PC-3 (cell line): Measurements from ENCODE around the gene METTL1.

Source experiments
- CTCF ChIP-seq: fragments of 300-600 bp; sonication (generic); conservative IDR thresholded peaks from 2 replicates; pipeline ENCODE4 v1.5.1; 2017; ENCODE audit warnings: antibody characterized with exemption, low read depth, mild to moderate bottlenecking, low read length
- EZH2 ChIP-seq: fragments of 300-600 bp; sonication (generic); IDR thresholded peaks from one replicate; pipeline ENCODE4 v1.6.1; 2017; ENCODE audit warnings: antibody characterized with exemption, mild to moderate bottlenecking, low read length; ENCODE audit not compliant: unreplicated experiment
- EZH2phosphoT487 ChIP-seq: fragments of 300-600 bp; sonication (generic); IDR thresholded peaks from 2 replicates; pipeline ENCODE4 v1.6.1; 2018; ENCODE audit warnings: mild to moderate bottlenecking, antibody characterized with exemption, low read length, borderline replicate concordance

GRCh38 chr12:57761391-57761998 is 10.4 kb downstream of the METTL1 start:
- TF ChIP-seq CTCF (no peak), EZH2phosphoT487 (no peak), EZH2 (no peak)
